OCI-LY3 (cell line): ENCODE measurements around the gene MIA.

Experiments used
- H2AFZ ChIP-seq: fragments of 200-600, 300-600 bp; shearing (Covaris generic); 2 replicates; pipeline ENCODE4 v1.6.0; 2014; ENCODE audit warnings: antibody characterized with exemption, low read depth, low read length
- H3K27ac ChIP-seq: fragments of 200-600, 300-600 bp; sonication (generic); 2 replicates; pipeline ENCODE4 v1.5.1; 2014; ENCODE audit warnings: mild to moderate bottlenecking, low read length, moderate library complexity, mixed read lengths
- H3K27me3 ChIP-seq: fragments of 200-600, 300-600 bp; sonication (generic); 2 replicates; pipeline ENCODE4 v1.6.1; 2014; ENCODE audit warnings: low read depth, low read length, mixed read lengths
- H3K36me3 ChIP-seq: fragments of 200-600, 300-600 bp; sonication (generic); replicated peaks from 2 replicates; pipeline ENCODE3; 2014; ENCODE audit warnings: low read depth, low read length, mixed read lengths
- H3K4me1 ChIP-seq: fragments of 300-600, 200-600 bp; sonication (generic); 2 replicates; pipeline ENCODE4 v1.6.1; 2014; ENCODE audit warnings: low read length, mixed read lengths
- H3K4me2 ChIP-seq: fragments of 200-600, 300-600 bp; sonication (generic); 2 replicates; pipeline ENCODE4 v1.6.1; 2014; ENCODE audit warnings: low read length, mixed read lengths
- H3K4me3 ChIP-seq: fragments of 300-600, 200-600 bp; sonication (generic); 2 replicates; pipeline ENCODE4 v1.5.1; 2014; ENCODE audit warnings: antibody characterized with exemption, mild to moderate bottlenecking, low read length, moderate library complexity
- H3K79me2 ChIP-seq: fragments of 300-600, 200-600 bp; shearing (Covaris generic); 2 replicates; pipeline ENCODE4 v1.6.1; 2014; ENCODE audit warnings: mild to moderate bottlenecking, low read length, mixed read lengths
- H3K9ac ChIP-seq: fragments of 300-600, 200-600 bp; shearing (Covaris generic); 2 replicates; pipeline ENCODE4 v1.6.0; 2014; ENCODE audit warnings: mild to moderate bottlenecking, low read length, moderate library complexity
- H3K9me3 ChIP-seq: fragments of 200-600, 300-600 bp; shearing (Covaris generic); 2 replicates; pipeline ENCODE4 v1.6.1; 2014; ENCODE audit warnings: low read length, mixed read lengths; ENCODE audit not compliant: insufficient read depth
- H4K20me1 ChIP-seq: fragments of 200-600, 300-600 bp; sonication (generic); 2 replicates; pipeline ENCODE4 v1.6.1; 2016; ENCODE audit warnings: low read length, mixed read lengths; ENCODE audit not compliant: insufficient read depth
- EZH2phosphoT487 ChIP-seq: fragments of 200-600 bp; shearing (Covaris generic); IDR thresholded peaks from 2 replicates; pipeline ENCODE4 v1.6.1; 2018; ENCODE audit warnings: antibody characterized with exemption, mixed run types, low read depth
- TF ChIP-seq, protein P1 (sequence below): fragments of 200-600, 300-600 bp; sonication (generic); IDR thresholded peaks from 2 replicates; pipeline ENCODE4 v1.5.1; 2014; ENCODE audit warnings: antibody characterized with exemption, low read length, low read depth

The MIA gene

DNA sequence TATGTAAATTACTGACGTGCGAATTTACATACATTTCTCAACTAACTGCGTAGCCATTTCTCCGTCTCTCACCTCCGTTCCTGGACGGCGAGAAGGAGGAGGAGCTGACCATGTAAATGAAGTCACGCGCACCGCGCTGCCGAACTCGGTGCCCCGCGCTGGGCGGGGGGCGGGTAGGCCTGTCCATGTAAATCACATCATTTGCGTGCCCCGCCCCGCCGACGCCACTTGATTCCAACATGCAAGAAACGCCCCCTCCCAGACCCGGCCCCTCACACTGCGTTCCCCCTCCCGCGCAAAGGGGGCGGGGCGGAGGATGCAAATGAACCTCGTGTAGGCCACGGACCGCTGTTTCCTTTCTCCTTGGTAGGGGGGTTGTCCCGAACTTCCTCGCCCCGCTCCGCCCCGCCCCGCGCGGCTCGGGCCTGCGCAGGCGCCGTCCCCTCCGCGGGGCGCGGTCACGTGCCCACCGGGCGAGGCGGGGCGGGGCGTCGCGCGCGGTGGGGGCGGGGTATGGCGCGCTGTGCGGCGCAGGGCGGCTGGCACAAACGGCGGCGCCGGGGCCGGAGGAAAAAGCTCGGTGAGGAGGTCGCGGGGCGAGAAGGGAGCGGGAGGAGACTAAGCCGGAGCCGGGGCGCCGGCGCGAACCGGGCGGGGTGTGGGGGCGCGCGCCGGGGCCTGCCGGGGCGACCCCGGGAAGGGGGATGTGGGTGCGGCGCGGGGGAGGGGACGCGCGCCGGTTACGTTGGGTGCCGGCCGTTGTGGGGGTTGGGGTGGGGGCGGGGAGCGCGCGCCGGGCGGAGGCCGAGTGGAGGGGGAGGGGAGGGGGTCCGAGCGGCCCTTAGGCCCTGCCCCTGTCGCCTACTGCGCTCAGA lies 23.6 kb downstream of the MIA start, which contains the start of gene EGLN2:
TSS of gene EGLN2 (plus strand) at position 509 of the 875 bp plus-strand sequence. CDS start 1,382 bp downstream, outside the sequence.
- H3K4me2 ChIP-seq, result peak within 1 kb of the TSS; percentile 96
- peaks cover 28% of the 10 kb centered on the region for H3K36me3 ChIP-seq
- peak within 1 kb of the TSS; percentile 86 for H3K4me3 ChIP-seq
- peaks cover 41% of the 10 kb centered on the region for H4K20me1 ChIP-seq
- H3K27me3 ChIP-seq, result no peaks in the 10 kb centered on the region
- H2AFZ ChIP-seq, result peak within 1 kb of the TSS; percentile 34; the same call in 1 of the 2 replicates
- H3K9ac ChIP-seq, result peak within 1 kb of the TSS; percentile 90
- no peaks in the 10 kb centered on the region for H3K9me3 ChIP-seq
- H3K27ac ChIP-seq, result peak within 1 kb of the TSS; percentile 90
- peaks cover 55% of the 10 kb centered on the region for H3K4me1 ChIP-seq
- H3K79me2 ChIP-seq, result peaks cover 49% of the 10 kb centered on the region
- TF ChIP-seq, protein P1, sequence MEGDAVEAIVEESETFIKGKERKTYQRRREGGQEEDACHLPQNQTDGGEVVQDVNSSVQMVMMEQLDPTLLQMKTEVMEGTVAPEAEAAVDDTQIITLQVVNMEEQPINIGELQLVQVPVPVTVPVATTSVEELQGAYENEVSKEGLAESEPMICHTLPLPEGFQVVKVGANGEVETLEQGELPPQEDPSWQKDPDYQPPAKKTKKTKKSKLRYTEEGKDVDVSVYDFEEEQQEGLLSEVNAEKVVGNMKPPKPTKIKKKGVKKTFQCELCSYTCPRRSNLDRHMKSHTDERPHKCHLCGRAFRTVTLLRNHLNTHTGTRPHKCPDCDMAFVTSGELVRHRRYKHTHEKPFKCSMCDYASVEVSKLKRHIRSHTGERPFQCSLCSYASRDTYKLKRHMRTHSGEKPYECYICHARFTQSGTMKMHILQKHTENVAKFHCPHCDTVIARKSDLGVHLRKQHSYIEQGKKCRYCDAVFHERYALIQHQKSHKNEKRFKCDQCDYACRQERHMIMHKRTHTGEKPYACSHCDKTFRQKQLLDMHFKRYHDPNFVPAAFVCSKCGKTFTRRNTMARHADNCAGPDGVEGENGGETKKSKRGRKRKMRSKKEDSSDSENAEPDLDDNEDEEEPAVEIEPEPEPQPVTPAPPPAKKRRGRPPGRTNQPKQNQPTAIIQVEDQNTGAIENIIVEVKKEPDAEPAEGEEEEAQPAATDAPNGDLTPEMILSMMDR, result no peak
- no peak for TF ChIP-seq EZH2phosphoT487

DNA sequence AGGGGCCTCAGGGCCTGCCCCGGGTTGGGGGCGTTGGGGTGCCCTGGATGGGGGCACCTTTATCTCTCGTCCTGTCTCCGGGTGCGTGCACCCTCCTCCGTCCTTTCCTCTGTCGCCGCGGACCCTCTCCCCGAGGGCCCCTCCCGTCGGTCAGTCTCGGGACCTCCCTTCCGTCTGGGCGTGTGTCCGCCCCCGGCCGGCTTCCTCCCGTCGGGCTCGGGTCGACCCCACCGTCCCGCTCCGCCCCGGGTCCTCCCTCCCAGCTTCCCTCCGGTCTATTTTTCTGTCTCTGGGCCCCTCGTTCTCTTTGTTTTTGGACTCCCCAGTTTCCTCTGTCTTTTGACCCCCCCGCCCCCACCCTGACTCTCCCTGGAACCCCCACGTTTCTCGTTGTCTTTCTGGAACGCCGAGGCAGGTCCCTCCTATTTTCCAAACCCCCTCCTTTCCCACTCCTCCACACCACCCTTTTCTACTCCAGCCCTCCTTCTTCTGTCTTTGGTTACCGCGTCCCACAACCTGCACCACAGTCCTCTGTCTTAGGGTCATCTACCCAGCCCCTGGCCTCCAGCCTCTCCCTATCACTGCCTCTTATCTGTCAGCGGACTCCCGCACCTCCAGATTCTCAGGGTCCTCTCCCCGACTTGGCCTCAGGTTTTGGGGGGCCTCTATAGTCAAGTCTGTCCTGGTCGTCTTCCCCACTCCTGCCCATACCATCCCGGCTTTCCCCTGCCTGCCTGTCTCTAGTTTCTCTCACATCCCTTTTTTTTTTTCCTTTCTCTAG lies 24.4 kb downstream of the MIA start:
- peak overlapping the region; percentile 63 for H3K27ac ChIP-seq
- peak overlapping the region; percentile 96 for H3K4me2 ChIP-seq
- no peak for TF ChIP-seq EZH2phosphoT487
- TF ChIP-seq, protein P1, result no peak
- H3K36me3 ChIP-seq, result peaks cover 36% of the 10 kb centered on the region
- no peak overlapping the region for H2AFZ ChIP-seq
- peak overlapping the region; percentile 86 for H3K4me3 ChIP-seq
- peak overlapping the region; percentile 90 for H3K9ac ChIP-seq
- no peaks in the 10 kb centered on the region for H3K9me3 ChIP-seq
- H4K20me1 ChIP-seq, result peaks cover 49% of the 10 kb centered on the region
- peaks cover 57% of the 10 kb centered on the region for H3K79me2 ChIP-seq
- H3K27me3 ChIP-seq, result no peaks in the 10 kb centered on the region
- peaks cover 63% of the 10 kb centered on the region for H3K4me1 ChIP-seq

DNA sequence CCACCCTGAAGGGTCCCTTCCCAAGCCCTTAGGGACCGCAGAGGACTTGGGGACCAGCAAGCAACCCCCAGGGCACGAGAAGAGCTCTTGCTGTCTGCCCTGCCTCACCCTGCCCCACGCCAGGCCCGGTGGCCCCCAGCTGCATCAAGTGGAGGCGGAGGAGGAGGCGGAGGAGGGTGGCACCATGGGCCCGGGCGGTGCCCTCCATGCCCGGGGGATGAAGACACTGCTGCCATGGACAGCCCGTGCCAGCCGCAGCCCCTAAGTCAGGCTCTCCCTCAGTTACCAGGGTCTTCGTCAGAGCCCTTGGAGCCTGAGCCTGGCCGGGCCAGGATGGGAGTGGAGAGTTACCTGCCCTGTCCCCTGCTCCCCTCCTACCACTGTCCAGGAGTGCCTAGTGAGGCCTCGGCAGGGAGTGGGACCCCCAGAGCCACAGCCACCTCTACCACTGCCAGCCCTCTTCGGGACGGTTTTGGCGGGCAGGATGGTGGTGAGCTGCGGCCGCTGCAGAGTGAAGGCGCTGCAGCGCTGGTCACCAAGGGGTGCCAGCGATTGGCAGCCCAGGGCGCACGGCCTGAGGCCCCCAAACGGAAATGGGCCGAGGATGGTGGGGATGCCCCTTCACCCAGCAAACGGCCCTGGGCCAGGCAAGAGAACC lies 25.1 kb downstream of the MIA start:
- Histone ChIP-seq H3K4me1 (peaks cover 63% of the 10 kb centered on the region), H2AFZ (no peak overlapping the region), H3K27ac (peak overlapping the region; percentile 63), H3K79me2 (peaks cover 65% of the 10 kb centered on the region), H4K20me1 (peaks cover 56% of the 10 kb centered on the region), H3K36me3 (peaks cover 43% of the 10 kb centered on the region), H3K27me3 (no peaks in the 10 kb centered on the region), H3K4me3 (peak overlapping the region; percentile 86), H3K9me3 (no peaks in the 10 kb centered on the region), H3K4me2 (peak overlapping the region; percentile 96), H3K9ac (peak overlapping the region; percentile 90)
- TF ChIP-seq EZH2phosphoT487, result no peak
- TF ChIP-seq, protein P1, result no peak
